B cell (primary cell): ENCODE results near the gene KSR2.

ENCODE experiments used
- CTCF ChIP-seq: fragments of 200-600 bp; IDR thresholded peaks from one replicate; pipeline ENCODE4 v1.8.0; 2022; ENCODE audit warnings: antibody characterized with exemption, mild to moderate bottlenecking
- EZH2 ChIP-seq: IDR thresholded peaks from 2 replicates; pipeline ENCODE4 v1.6.1; 2012; ENCODE audit warnings: borderline replicate concordance, low read depth, mild to moderate bottlenecking, moderate library complexity, low read length; ENCODE audit not compliant: insufficient read depth, poor library complexity, severe bottlenecking

GRCh38 chr12:117603316-117604113, 365.3 kb downstream of the KSR2 start:
- TF ChIP-seq CTCF (no peak), EZH2 (no peak)
